GM10248 (cell line): ENCODE measurements around the gene IQCH.

ENCODE experiments used
- CTCF ChIA-PET: fragments of 300-600 bp; sonication (Branson Sonifier 250); formaldehyde crosslinking; extraction: SDS; loops from one replicate; lab custom pipeline; 2021; ENCODE audit warnings: antibody characterized with exemption; lab: Yijun Ruan, JAX
- POLR2A ChIA-PET: fragments of 350-650 bp; sonication (Branson Sonifier 250); formaldehyde crosslinking; extraction: SDS; loops from one replicate; lab custom pipeline; 2020; ENCODE audit warnings: antibody characterized with exemption; lab: Yijun Ruan, JAX
- DNase-seq: peaks from one replicate; pipeline ENCODE4 v3.0.0; 2012; ENCODE audit errors: extremely low spot score
- TF ChIP-seq, protein P1 (sequence below): IDR thresholded peaks from 2 replicates; pipeline ENCODE4 v1.5.1; 2012; ENCODE audit warnings: mild to moderate bottlenecking, low read depth; ENCODE audit errors: extremely low read depth, missing control alignments, control extremely low read depth

IQCH gene

GRCh38 chr15:67322481-67322880, 67.9 kb downstream of the IQCH start:
- DNase-seq = no peak
- ChIA-PET POLR2A (no interaction called here), CTCF (no interaction called here)
- TF ChIP-seq, protein P1, sequence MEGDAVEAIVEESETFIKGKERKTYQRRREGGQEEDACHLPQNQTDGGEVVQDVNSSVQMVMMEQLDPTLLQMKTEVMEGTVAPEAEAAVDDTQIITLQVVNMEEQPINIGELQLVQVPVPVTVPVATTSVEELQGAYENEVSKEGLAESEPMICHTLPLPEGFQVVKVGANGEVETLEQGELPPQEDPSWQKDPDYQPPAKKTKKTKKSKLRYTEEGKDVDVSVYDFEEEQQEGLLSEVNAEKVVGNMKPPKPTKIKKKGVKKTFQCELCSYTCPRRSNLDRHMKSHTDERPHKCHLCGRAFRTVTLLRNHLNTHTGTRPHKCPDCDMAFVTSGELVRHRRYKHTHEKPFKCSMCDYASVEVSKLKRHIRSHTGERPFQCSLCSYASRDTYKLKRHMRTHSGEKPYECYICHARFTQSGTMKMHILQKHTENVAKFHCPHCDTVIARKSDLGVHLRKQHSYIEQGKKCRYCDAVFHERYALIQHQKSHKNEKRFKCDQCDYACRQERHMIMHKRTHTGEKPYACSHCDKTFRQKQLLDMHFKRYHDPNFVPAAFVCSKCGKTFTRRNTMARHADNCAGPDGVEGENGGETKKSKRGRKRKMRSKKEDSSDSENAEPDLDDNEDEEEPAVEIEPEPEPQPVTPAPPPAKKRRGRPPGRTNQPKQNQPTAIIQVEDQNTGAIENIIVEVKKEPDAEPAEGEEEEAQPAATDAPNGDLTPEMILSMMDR = no peak

GRCh38 chr15:67327312-67327711, 72.7 kb downstream of the IQCH start:
- CTCF ChIA-PET = interaction anchor here (0.7 to 1.4 kb wide), 3 partner anchors 11 to 381 kb away, joined by 3 to 4 read pairs (median 3); no protein-coding TSS in a partner anchor
- TF ChIP-seq, protein P1 = no peak
- POLR2A ChIA-PET = no interaction called here
- no peak for DNase-seq

- TF ChIP-seq, protein P1 = no peak
- POLR2A ChIA-PET = no interaction called here
- no peak for DNase-seq
- CTCF ChIA-PET = interaction anchor here (0.7 to 1.4 kb wide), 3 partner anchors 11 to 382 kb away, joined by 3 to 4 read pairs (median 3); no protein-coding TSS in a partner anchor
These were observed 73.2 kb downstream of the IQCH start for GRCh38 chr15:67327737-67328136.

DNA sequence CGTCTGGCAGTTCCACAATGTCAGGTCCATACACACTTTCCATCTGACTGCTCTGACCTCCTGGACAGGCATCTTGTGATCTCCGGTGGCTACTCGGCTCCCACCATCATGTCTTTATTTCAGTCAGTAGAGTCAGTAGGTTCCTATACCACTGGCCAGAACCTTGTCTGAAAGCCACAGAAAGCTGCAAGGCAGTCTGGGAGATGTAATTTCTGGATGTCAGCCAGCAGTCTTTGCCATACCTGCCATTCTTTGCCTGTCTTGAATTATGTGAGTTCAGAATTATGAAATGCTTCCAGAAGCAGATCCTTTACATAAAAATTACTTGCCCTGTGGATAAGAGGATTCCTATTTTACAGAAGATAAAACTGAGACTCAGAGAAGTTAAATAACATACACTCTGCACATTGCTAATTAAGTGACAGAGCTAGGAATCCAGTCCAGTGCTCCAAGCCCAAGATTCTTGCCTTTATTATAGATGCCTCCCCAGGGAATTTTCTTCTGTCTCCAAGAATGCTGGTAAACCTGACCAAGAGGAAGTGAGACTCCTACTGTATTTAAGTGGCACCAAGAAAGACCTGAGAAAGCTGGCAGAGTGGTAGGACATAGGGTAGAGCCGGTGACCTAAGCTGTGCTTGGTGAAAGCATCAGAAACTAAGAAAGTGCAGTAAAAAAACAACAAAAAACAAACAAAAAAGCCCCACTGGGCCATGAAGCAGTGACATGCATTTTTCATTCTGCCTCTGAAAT, 75.6 kb downstream of the IQCH start:
- CTCF ChIA-PET = interaction anchor here (1.1 kb wide), 1 partner anchor 484 kb away, joined by 3 read pairs; no protein-coding TSS in a partner anchor
- TF ChIP-seq, protein P1 = no peak
- no peak for DNase-seq
- POLR2A ChIA-PET = no interaction called here

DNA sequence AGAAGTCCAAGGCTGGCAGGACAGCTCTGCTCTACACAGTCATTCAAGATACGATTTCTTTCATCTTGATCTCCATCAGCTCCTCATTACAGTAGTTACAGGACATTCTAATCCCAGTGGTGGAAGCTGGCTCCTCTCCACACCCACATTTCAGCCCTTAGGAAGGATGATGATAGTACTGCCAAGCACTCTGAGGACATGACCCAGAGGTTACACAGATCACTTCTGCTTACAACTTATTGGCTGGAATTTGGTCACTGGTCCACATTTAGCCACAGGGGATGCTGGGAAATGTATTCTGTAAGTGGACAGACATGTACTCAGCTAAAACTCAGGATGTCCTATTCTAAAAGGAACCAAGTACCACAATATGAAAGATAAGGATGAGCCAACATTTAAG, 77.1 kb downstream of the IQCH start:
- DNase-seq = no peak
- POLR2A ChIA-PET = no interaction called here
- CTCF ChIA-PET = interaction anchor here (0.9 to 1.7 kb wide), 3 partner anchors 10 to 385 kb away, joined by 3 to 5 read pairs (median 4); no protein-coding TSS in a partner anchor
- TF ChIP-seq, protein P1 = no peak

GRCh38 chr15:67335026-67335425, 80.4 kb downstream of the IQCH start:
- CTCF ChIA-PET = interaction anchor here (0.9 to 1.2 kb wide), 3 partner anchors 10 to 405 kb away, joined by 3 read pairs; no protein-coding TSS in a partner anchor
- DNase-seq = no peak
- POLR2A ChIA-PET = no interaction called here

More at GRCh38 chr15:67335026-67335425, 80.4 kb downstream of the IQCH start:
- TF ChIP-seq, protein P1 = no peak
